Kidney capillary endothelial cell (primary cell): ENCODE measurements around the gene PCSK6.
A peak's percentile ranks its signal among the peaks of the same experiment; 100 is the strongest.

ENCODE experiments used
- DNase-seq: peaks from one replicate; pipeline ENCODE4 v3.0.0-alpha.2; 2018; ENCODE audit warnings: low spot score

The PCSK6 gene

GRCh38 chr15:101498717-101499480, 9.4 kb upstream of the PCSK6 start:
- DNase-seq = no peak

GRCh38 chr15:101498076-101498716, 8.7 kb upstream of the PCSK6 start:
- DNase-seq = no peak

GRCh38 chr15:101497484-101498034, 8.1 kb upstream of the PCSK6 start:
- no peak for DNase-seq

DNA sequence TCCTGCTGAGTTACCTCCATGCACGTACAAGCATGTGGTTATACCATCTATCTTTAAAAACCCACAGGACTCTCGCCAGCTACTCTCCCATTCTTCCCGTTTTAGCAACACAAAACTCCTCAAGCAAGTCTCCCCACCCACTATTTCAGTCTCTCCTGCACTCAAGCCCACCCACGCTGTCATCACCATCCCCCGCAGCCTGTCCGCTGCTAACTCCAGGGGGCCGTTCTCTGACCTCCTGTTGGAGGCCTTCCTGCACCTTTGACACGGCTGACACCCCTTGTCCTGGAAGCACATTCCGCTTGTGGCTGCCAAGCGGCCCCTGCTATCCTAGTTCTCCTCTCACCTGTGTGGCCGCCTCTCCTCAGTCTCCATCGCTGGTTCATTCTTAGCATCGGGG, 7.5 kb upstream of the PCSK6 start:
- DNase-seq = no peak

- DNase-seq = no peak
Measured at GRCh38 chr15:101496198-101496986, 6.9 kb upstream of the PCSK6 start.

- DNase-seq = no peak
Measured at GRCh38 chr15:101495334-101496197, 6.1 kb upstream of the PCSK6 start.

DNA sequence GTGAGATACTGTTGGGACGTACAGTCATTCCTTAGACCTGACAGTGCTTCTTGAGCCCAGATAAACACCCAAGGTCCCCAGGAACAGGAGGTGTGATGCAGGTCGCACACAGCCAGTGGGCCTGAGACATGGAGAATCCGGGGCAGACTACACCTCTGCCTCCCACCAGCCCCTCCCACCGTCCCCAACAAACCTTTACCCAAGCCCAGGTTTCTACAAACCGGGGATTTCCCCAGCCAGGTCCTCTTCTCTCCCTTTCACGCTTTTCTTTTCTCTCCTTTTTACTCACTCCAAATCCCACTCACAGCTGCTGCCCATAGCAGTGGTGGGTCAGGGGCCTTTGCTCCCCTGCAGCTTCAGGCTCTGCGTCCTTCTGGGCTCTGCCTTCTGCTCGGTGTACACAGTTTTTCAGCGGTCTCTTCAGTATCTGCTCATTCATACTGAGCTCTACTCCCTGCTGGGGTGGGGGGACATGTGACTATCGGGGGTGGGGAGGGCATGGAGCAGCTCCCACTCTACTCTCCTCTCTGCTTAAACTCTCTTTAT, 4.8 kb upstream of the PCSK6 start:
- DNase-seq = no peak

DNA sequence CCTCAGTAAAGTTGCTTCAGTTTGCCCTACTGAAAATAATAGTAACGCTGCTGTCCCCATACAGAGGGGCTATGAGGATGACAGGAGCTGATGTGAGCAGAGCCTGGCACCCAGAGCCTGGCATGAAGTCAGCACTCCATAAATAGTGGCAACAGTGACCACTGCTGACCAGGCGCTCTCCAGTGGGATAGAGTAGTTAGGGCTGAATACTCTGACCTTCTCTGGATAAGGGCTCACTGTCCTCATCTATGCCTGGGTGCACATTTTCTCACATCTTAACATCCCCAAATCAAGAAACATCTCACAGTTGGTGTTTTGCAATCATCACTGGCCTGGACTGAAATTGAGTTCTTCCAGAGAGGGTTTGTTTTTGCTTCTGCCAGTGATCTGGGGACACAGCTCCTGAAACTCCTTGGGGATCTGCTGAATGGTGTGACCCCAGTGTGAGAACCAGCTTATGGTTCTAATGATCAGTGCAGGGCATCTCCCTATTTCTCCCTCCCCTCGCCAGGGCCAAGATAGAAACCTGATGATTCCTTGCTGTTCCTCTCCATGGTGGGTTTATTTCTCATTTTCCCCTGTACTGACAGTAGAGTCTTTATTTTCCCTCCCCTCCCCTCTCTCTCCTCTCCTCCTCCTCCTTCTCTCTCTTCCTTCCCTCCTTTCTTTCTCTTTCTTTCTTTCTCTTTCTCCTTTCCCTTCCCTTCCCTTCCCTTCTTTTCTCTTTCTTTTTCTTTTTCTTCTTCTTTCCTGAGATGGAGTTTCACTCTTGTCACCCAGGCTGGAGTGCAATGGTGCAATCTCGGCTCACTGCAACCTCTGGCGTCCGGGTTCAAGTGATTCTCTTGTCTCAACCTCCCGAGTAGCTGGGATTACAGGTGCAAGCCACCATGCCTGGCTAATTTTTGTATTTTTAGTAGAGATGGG, 3.5 kb upstream of the PCSK6 start:
- DNase-seq = no peak

- no peak for DNase-seq
Measured at GRCh38 chr15:101491734-101492640, 2.5 kb upstream of the PCSK6 start.

DNA sequence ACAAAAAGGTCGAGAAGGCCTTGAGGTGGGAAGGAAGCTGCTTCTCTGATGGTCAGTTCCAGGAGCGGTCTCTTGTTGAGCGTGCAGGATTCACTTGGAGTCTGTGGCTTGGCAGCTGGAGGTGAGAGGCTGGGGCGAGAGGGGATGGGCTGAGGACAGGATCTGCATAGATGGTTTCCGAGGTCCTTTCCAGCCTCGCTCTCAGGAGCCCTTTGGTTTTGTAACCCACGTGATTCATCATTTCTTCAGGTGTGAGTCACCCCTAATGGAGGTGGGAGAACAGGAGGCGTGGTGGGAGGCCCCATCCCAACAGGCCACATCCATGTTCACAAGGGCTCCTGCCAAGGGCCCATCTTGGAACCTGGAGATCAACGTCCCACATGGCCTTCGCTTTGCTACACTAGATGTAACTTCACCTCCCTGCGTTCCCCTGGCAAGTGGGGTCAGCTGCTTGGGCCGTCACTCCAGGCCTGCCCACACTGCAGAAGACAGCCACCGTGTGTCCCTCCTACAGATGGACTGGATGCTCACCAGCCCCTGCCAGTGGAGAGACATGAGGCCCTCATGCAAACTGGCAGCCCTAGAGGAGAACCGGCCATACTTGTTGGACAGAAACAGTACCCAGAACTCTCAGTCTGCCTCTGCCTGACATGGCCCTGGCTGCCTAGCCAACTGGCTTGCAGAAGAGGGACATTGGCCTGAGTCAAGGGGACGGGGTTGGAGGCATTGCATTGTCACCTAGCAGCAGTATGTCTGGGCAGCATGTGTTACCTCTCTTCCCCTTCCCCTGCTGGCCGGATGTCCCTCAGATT, 1.6 kb upstream of the PCSK6 start:
- no peak for DNase-seq

DNA sequence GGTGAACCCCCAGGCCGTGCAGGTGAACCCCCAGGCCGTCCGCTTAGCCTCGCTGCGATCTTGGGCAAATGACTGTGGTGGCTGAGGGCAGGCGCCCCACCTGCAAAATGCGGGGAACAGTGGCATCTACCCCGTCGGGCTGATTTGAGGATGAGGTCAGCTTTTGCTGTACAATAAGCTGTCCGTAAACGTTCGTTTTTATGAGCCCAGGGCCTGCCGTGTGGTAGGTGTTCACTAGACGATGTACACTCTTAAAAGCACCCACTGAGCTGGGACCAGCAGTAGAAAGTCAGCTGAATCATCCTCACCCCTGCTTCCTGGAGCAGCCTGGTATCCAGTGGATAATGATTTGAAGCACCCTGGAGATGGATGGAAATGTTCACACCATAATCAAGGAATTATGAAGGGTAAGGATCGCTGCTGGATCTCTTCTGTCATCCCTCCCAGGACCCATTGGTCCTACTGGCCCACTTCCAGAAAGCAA, 943 bp upstream of the PCSK6 start:
- no peak for DNase-seq

DNA sequence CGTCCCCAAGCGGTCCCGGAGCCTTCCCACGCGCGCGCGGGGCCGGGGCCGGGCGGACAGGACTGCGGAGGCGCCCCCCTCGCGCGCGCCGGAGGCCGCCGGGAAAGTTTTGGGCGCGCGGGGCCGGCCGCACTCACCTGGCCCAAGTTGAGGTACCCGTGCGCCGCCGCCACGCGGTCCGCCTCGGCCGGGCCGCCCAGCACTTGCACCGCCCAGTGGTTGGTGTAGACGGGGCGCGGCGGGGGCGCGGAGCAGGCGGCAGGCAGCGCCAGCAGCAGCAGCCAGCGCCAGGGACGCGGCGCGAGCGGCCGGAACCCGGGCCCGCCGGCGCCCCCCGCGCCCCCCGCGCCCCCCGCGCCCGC, 289 bp downstream of the PCSK6 start:
- peak; percentile 36 for DNase-seq

DNA sequence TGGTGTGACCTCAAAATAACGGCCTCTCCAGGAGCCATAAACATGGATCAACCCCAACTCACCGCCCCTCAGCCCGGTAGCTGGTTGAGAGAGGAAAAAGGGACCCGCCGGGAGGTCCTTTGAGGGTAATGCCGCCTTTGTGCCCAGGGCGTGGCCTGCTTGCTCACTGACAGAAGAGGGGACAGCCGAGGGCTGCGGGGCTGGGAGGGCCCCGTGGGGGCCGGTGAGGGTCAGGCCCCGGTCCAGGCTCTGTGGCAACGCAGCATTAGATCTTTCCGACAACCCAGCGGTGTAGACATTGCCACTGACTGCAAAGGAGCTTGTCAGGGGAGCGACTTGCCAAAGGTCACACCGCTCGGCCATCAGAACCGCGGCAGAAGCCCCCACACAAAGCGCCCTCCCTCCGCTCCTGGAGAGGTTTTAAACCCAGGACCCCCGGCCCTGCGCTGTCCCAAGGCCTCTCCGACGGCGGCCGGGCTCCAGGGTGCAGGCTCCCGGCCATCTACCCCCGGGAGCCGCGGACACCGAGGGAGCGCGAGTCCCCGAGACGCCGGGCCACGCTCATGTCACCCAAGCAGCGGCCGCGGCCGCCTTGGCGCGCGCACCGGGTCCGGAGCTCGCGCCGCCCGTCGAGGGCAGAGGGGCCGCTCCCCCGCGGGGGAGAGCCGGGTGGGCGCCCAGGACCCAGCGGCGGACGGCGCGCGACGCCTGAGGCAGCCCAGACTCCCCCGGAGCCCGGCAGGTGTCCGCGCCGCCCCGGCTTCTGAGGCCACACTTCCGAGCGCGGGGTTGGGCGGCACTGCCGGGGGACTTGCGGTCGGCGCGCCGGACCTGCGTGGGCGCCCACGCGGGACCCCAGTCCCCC, 975 bp downstream of the PCSK6 start:
- no peak for DNase-seq

GRCh38 chr15:101486696-101487459, 2.6 kb downstream of the PCSK6 start:
- peak; percentile 82 for DNase-seq

GRCh38 chr15:101483462-101483861, 6.0 kb downstream of the PCSK6 start:
- no peak for DNase-seq
